Adrenal gland (tissue), 12 donors: ENCODE measurements around the gene CD59. TPM values are rescaled to one million over a fixed set of nuclear protein-coding genes. Genes with fewer than 3 reads are reported as not detected.
"Not testable (repeated sequence)": the region's sequence is repeated elsewhere in the genome, so short reads cannot be mapped to it uniquely, and the experiment has no call there.

Experiments
- DNase-seq, 7 donors: peaks; one replicate each; pipeline ENCODE4 v3.0.0-alpha.2; 2019 to 2020
- H3K27ac ChIP-seq, 5 donors: fragments of 200-600 bp; sonication (generic) in 4 of 5; 1 replicate in 3 of 5; 2 replicates in 2 of 5; pipeline versions ENCODE4 v1.5.1 to v1.8.0; 2016 to 2020; ENCODE audit warnings: mild to moderate bottlenecking in 1 of 5
- H3K27me3 ChIP-seq: fragments of 200-600 bp; 2 replicates; pipeline ENCODE4 v1.8.0; 2021
- H3K36me3 ChIP-seq, 2 donors: fragments of 200-600 bp; replicated peaks in 1 of 2; 1 replicate in 1 of 2; 2 replicates in 1 of 2; pipeline versions ENCODE4 v1.5.1 to v1.8.0; 2018 to 2022
- H3K4me1 ChIP-seq, 2 donors: fragments of 200-600 bp; replicated peaks in 1 of 2; 1 replicate in 1 of 2; 2 replicates in 1 of 2; pipeline versions ENCODE4 v1.5.1 to v1.8.0; 2018 to 2021
- H3K4me3 ChIP-seq, 4 donors: fragments of 200-600 bp; sonication (generic) in 3 of 4; one replicate each; pipeline ENCODE4 v1.5.1; 2016 to 2018
- H3K9me3 ChIP-seq, 3 donors: fragments of 200-600 bp; sonication (generic) in 1 of 3; replicated peaks in 1 of 3; 1 replicate in 2 of 3; 2 replicates in 1 of 3; pipeline versions ENCODE4 v1.5.1 to v1.8.0; 2016 to 2021
- POLR2A ChIP-seq, 2 donors: fragments of 450-650 bp; IDR thresholded peaks; one replicate each; pipeline ENCODE4 v1.6.1; 2017; ENCODE audit warnings: antibody characterized with exemption in 2 of 2, mild to moderate bottlenecking in 2 of 2, moderate library complexity in 1 of 2
- WGBS, 4 donors: extraction: QIAGEN DNeasy Blood & Tissue Kit in 2 of 4; methylation state at CpG; one replicate each; pipeline versions ENCODE4 v1.1.5 to v1.1.7; 2013 to 2017; 5-methylcytosine and 5-hydroxymethylcytosine counted together
- intact Hi-C, 2 donors: fragments of 100-400 bp; cut with DNase I; formaldehyde crosslinking; loops; one replicate each; pipeline versions ENCODE4 v1.14.1 to v1.15.0; 2022 to 2023
- polyA plus RNA-seq, 3 donors: library from polyadenylated mRNA; stranded (reverse); fragments of 200-250 nt in 2 of 3; fragments of 350-450 nt in 1 of 3; fragmentation: Illumina TruSeq in 1 of 3; extraction: RNeasy Lipid Tissue Mini Kit (QIAGEN cat#74804) in 1 of 3; gene quantifications; one replicate each; pipeline ENCODE4 v1.2.3, GENCODE V29; 2013 to 2014
- total RNA-seq, 9 donors: library from RNA; depleted of rRNA in 4 of 9; stranded (reverse); fragments of >200 nt in 4 of 9; fragments of 120-200 nt in 1 of 9; fragmentation: NEBNext Ultra II Directional in 1 of 9; extraction: Animal tissue kit (Norgen Biotek cat#: 25700) in 1 of 9; gene quantifications; one replicate each; pipeline versions ENCODE4 v1.1.0 to v1.2.4, GENCODE V29; 2013 to 2023
- TF ChIP-seq, protein P1 (sequence below), 6 experiments: fragments of 450-650 bp in 4 of 6; fragments of 200-600 bp in 2 of 6; sonication (generic) in 1 of 6; IDR thresholded peaks; 1 replicate in 5 of 6; 2 replicates in 1 of 6; pipeline versions ENCODE4 v1.5.1 to v1.8.0; 2016 to 2021; ENCODE audit warnings: antibody characterized with exemption in 6 of 6, mild to moderate bottlenecking in 2 of 6, moderate library complexity in 1 of 6
- donor health status: healthy with polysubstance abuse.
- donor health status: Bipolar disorder and iron deficiency.
- donor health status: DM: yes; HTN: yes; CAD: no.
- donor health status: DM: no; HTN: no; CAD: no.
- donor health status: DM: no; HTN: no; CAD: no.
- donor health status: DM: yes; HTN: yes; CAD: no.

CD59 gene
- total and polyA plus RNA-seq, 12 donors, result 59.5 to 562 (median 405) TPM

DNA sequence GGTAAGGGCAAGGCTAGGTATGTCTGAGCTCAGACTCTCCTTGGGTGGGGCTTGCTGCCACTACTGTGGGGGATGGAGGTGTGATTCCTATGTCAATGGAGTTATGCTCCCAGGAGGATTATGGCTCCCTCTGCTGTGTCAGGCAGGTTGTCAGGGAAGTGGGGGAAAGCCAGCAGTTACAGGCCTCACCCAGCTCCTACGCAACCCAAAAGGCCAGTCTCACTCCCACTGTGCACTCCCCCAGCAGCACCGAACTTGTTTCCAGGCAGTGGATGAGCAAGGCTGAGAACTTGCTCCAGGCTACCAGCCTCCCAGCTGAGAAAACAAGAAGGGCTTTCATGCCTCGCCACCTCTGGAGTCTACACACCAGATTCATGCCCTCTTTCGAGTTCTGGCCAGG lies 53.8 kb downstream of the CD59 start:
- intact Hi-C loops, result loop anchor here in 1 of 2 donors (5.0 to 10.0 kb wide), 2 partner anchors 138 to 310 kb away; no protein-coding TSS in a partner anchor
- no peak for TF ChIP-seq POLR2A (IDR thresholded peaks at IDR 0.05)
- TF ChIP-seq, protein P1, sequence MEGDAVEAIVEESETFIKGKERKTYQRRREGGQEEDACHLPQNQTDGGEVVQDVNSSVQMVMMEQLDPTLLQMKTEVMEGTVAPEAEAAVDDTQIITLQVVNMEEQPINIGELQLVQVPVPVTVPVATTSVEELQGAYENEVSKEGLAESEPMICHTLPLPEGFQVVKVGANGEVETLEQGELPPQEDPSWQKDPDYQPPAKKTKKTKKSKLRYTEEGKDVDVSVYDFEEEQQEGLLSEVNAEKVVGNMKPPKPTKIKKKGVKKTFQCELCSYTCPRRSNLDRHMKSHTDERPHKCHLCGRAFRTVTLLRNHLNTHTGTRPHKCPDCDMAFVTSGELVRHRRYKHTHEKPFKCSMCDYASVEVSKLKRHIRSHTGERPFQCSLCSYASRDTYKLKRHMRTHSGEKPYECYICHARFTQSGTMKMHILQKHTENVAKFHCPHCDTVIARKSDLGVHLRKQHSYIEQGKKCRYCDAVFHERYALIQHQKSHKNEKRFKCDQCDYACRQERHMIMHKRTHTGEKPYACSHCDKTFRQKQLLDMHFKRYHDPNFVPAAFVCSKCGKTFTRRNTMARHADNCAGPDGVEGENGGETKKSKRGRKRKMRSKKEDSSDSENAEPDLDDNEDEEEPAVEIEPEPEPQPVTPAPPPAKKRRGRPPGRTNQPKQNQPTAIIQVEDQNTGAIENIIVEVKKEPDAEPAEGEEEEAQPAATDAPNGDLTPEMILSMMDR (IDR thresholded peaks at IDR 0.05), result no peak
- Histone ChIP-seq H3K4me3 (no peak overlapping the region), H3K27me3 (no peaks in the 10 kb centered on the region), H3K4me1 (no peaks in the 10 kb centered on the region), H3K27ac (no peak overlapping the region), H3K9me3 (no peaks in the 10 kb centered on the region), H3K36me3 (no peaks in the 10 kb centered on the region)
- DNase-seq, result no peak
- WGBS, 4 donors, result 82 to 93% (median 91%) methylated on average over 4 of the region's 4 CpGs

DNA sequence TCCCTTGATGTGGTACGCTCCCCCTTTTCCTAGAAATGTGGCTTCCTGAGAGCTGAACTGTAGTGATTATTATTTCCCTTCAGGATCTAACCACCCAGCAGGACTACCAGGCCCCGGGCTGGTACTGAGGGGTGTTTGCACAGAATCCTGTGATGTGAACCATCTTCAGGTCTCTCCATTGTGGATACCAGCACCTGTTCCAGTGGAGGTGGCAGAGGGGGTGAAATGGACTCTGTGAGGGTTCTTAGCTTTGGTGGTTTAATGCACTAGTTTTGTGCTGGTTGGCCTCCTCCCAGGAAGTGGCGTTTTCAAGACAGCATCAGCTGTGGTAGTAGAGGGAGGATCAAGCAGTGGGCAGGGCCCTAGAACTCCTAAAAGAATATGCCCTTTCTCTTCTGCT lies 54.2 kb downstream of the CD59 start:
- H3K27me3 ChIP-seq, result no peaks in the 10 kb centered on the region
- H3K4me3 ChIP-seq, result no peak overlapping the region
- H3K9me3 ChIP-seq, result no peaks in the 10 kb centered on the region
- no peak for DNase-seq
- intact Hi-C loops, result loop anchor here in 1 of 2 donors (5.0 to 10.0 kb wide), 2 partner anchors 137 to 310 kb away; no protein-coding TSS in a partner anchor
- no peaks in the 10 kb centered on the region for H3K4me1 ChIP-seq
- H3K36me3 ChIP-seq, result no peaks in the 10 kb centered on the region
- WGBS, 4 donors, result 84 to 92% (median 90%) methylated on average over 3 of the region's 3 CpGs
- H3K27ac ChIP-seq, result no peak overlapping the region
- TF ChIP-seq, protein P1 (IDR thresholded peaks at IDR 0.05), result no peak
- no peak for TF ChIP-seq POLR2A (IDR thresholded peaks at IDR 0.05)

DNA sequence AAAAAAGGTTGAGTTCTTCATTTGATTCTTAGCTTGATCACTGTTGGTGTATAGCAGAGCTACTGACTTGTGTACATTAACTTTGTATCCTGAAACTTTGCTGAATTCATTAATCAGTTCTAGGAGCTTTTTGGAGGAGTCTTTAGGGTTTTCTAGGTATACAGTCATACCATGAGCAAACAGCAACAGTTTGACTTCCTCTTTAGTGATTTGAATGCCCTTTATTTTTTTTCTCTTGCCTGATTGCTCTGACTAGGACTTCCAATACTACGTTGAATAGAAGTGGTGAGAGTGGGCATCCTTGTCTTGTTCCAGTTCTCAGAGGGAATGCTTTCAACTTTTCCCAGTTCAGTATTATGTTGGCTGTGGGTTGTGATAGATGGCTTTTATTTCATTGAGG lies 57.6 kb downstream of the CD59 start:
- H3K9me3 ChIP-seq, H3K27me3 ChIP-seq, intact Hi-C loops, H3K36me3 ChIP-seq, H3K27ac ChIP-seq, H3K4me3 ChIP-seq, DNase-seq, H3K4me1 ChIP-seq: not testable (repeated sequence)
- WGBS, 4 donors, result 74 to 91% (median 81%) methylated on average over 1 of the region's 1 CpG

DNA sequence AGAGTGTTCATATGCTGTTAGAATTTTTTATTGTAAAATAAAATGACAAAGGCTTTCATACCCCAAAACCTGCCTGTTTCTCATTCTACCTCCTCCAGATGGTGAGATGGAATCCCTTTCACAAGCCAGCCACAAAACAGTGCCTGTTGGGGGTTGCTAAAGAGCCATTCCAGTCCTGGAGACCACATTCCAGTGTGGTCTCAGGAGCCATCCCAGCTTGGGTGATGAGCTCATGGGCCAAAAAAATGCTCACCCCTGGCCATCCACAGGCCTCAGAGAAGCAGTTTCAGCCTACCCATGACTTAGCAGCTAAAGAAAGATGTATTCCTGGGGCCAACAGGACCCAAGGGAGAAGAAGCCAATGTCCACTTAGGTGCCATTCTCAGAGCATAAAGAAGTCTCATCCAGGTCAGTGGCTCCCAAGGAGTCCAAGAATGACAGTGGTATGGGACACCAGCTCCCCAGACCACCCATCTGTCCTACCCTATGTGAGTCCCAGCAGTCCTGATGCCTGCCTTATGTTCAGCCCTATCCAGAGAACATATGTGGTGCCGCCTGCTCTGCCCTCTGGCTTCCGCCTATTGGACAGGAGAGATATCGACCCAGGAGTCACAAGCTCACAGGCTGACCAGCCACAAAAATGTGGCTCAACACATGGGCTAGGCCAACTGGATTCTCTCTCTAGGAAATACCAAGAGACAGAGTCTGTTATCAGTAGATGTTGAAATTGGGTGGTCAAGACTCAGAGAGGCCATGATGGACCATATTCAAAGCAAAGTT lies 62.0 kb downstream of the CD59 start:
- Histone ChIP-seq H3K36me3 (no peaks in the 10 kb centered on the region), H3K27ac (no peak overlapping the region), H3K4me3 (no peak overlapping the region), H3K9me3 (no peaks in the 10 kb centered on the region), H3K27me3 (no peaks in the 10 kb centered on the region), H3K4me1 (no peaks in the 10 kb centered on the region)
- intact Hi-C loops, result no loop called here
- DNase-seq, result no peak
- WGBS, 4 donors, result 92 to 100% (median 98%) methylated on average over 3 of the region's 3 CpGs
- no peak for TF ChIP-seq POLR2A (IDR thresholded peaks at IDR 0.05)
- TF ChIP-seq, protein P1 (IDR thresholded peaks at IDR 0.05), result no peak

DNA sequence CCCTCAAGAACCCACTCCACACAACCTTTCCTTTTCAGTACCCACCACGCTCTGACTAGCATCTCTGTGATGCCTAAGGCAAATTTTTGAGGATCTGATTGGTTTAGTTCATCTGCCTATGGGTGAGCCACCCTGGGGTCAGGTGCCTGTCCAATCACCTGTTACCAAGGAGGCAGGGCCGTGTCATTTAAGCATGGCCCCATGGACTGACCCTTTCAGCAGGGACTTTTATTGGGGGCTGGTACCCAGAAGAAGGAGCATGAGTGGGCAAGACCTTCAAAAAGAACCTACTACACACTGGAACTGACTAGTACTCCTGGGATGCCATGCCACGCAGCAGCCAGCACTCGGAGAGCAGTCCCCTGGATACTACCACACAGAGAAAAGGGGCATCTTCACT lies 64.0 kb downstream of the CD59 start:
- H3K36me3 ChIP-seq, result no peaks in the 10 kb centered on the region
- no peak for DNase-seq
- intact Hi-C loops, result no loop called here

More for the DNA sequence above, 64.0 kb downstream of the CD59 start:
- Histone ChIP-seq H3K9me3 (no peaks in the 10 kb centered on the region), H3K4me1 (no peaks in the 10 kb centered on the region), H3K27ac (no peak overlapping the region), H3K4me3 (no peak overlapping the region), H3K27me3 (no peaks in the 10 kb centered on the region)
- 82 to 93% (median 88%) methylated on average over 3 to 4 of the region's 4 CpGs for WGBS, 4 donors
- TF ChIP-seq, protein P1 (IDR thresholded peaks at IDR 0.05), result no peak
- TF ChIP-seq POLR2A (IDR thresholded peaks at IDR 0.05), result no peak
